ENCODE measurements around the gene SGCG.
A peak's percentile ranks its signal among the peaks of the same experiment; 100 is the strongest.
"Not testable (repeated sequence)": the region's sequence is repeated elsewhere in the genome, so short reads cannot be mapped to it uniquely, and the experiment has no call there.

SGCG gene, protein sequence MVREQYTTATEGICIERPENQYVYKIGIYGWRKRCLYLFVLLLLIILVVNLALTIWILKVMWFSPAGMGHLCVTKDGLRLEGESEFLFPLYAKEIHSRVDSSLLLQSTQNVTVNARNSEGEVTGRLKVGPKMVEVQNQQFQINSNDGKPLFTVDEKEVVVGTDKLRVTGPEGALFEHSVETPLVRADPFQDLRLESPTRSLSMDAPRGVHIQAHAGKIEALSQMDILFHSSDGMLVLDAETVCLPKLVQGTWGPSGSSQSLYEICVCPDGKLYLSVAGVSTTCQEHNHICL

DNA sequence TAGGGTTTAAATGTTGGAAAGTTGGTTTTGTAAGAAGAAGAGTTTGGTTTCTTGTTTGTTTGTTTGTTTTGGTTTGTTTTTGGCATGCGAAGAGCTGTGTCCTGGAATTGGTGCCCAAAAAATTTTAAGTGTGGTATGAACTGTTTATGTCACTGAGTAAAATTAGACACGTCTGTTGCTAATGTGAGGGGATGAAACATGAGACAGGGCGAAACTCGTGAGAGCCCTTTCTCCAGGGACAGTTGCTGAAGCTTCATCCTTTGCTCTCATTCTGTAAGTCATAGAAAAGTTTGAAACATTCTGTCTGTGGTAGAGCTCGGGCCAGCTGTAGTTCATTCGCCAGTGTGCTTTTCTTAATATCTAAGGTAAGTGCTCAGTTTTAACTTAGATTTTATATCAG lies at the start of gene SGCG:
SGCG (plus strand) TSS at position 269 of the 400 bp plus-strand sequence. CDS start 22,716 bp downstream, outside the sequence.
- no peak for DNase-seq (ENCODE audit: low read depth in 2 of 2)

GRCh38 chr13:23134542-23134941 lies 46.2 kb upstream of the SGCG start:
- no peak for DNase-seq (ENCODE audit: low read depth in 2 of 2)

DNA sequence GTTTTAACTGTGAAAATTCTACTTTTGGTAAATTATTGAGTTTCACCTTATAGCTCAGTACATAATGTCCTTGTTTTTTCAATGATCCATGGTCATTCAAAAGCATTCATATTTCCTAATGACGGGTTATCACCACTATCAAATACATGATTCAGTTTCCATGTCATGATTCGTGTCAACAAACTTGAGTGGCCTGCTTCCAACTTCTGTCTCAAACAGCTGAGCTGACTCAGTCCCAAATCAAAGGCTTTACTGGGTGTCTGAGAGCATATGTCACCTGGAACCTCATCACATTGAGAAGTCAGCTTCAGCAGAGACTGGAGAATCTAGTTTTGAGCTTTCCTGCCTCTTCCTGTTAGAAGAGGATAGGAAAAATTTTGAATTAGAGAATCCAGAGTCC lies 40.3 kb upstream of the SGCG start:
- DNase-seq (ENCODE audit: low read depth in 2 of 2), result no peak

GRCh38 chr13:23141964-23142363 lies 38.8 kb upstream of the SGCG start:
- DNase-seq (ENCODE audit: low read depth in 2 of 2), result no peak

GRCh38 chr13:23142607-23143006 lies 38.2 kb upstream of the SGCG start:
- DNase-seq (ENCODE audit: low read depth in 2 of 2), result not testable (repeated sequence)

DNA sequence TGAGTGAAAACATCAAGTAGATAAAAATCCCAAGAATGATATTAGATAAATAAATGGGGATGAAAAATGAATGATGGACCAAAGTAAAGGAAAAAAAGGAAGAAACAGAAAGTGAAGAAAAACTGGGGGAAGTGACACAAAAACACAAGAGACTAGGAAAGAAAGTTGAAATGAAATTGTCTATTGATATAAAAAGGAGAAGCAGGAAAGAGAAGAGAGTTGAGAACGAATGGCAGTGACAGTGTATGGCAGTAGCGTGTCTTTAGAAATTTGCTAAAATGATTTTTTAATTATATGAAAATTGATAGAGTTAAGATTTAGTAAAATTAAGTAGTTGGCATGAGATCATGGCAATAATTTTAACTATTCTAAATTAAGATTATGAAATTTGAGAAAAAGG lies 36.3 kb upstream of the SGCG start:
- no peak for DNase-seq (ENCODE audit: low read depth in 2 of 2)

GRCh38 chr13:23146006-23146405 lies 34.8 kb upstream of the SGCG start:
- DNase-seq (ENCODE audit: low read depth in 2 of 2), result no peak

DNA sequence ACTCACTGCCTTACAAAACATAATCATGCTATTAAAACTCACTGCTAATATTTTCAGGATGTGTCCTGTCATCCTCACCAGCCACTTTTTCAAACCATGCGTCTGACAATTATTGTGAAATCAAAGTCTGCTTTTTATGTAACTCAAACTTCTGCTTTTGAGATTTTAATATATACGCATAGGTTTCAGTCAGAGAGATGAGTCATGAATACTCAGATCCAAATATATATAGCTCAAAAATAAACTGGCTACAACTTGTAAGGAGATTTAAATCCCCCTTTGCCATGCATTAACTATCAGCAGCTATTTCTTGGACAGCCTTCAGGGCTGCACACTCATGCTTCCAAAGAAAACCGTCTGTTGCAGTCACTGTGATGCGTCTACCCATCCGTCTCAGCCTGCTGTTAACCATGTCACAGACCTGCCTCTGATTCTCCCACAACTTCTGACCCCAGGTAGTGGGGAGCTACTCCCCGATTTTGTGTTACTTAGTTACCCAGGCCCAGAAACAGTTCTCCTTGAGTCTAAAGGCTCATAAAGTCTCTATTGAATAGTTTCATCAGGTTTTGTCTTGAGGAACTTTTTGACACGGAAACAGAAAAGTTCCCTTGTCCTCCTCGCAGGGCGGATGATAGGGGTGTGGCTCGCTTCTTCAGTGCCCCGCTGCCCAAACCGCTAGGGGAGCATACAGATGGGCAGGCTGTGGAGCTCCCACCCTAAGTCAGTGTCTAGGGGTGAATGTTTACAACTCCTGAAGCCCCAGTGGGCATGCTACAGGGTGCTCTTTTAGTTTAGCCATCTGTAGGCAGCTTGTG lies 33.8 kb upstream of the SGCG start:
- DNase-seq (ENCODE audit: low read depth in 2 of 2), result no peak

DNA sequence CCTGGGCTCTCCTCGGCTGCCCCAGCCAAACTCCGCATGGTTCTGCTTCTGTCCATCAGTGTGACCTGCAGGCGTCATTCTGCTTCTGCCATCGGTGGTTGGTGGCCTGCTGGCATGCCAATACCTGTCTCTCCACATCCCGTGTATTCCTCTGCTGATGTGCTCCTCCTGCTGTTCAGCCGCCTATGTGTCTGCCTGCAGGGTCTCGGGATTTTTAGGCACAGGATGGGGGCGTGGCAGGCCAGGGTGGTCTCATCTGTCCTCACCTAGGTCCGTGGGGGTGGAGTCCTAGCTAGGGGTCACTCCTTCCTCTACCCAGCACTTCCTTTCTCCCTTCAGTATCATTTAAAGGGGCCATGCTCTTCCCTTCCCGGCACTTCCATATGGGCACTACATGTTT lies 33.0 kb upstream of the SGCG start:
- DNase-seq (ENCODE audit: low read depth in 2 of 2), result no peak

DNA sequence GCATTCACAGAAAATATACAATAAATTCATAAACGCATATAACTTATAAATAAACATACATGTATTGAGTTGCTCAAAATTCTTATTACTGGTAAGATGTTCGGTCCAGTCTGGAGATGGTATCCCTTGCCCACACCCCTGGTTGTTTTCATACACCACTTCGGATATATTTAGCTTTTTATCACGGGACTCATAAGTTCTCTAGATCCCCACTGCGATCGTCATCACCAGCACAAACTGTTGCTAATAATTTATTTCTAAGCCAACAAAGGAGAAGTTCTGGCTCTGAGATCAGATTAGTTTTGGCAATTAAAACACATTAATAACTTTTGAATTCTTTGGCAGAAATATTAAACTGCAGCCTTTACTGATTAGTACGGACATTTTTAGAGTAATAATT lies 23.0 kb upstream of the SGCG start:
- DNase-seq (ENCODE audit: low read depth in 2 of 2), result no peak

GRCh38 chr13:23159205-23159759 lies 21.5 kb upstream of the SGCG start:
- DNase-seq (ENCODE audit: low read depth in 2 of 2), result peak in 1 of 2 donors; percentile 13

GRCh38 chr13:23159760-23160637 lies 20.8 kb upstream of the SGCG start:
- DNase-seq (ENCODE audit: low read depth in 2 of 2), result no peak

GRCh38 chr13:23160638-23161480 lies 19.9 kb upstream of the SGCG start:
- no peak for DNase-seq (ENCODE audit: low read depth in 2 of 2)

- no peak for DNase-seq (ENCODE audit: low read depth in 2 of 2)
Measured at GRCh38 chr13:23161481-23161825, 19.3 kb upstream of the SGCG start.

DNA sequence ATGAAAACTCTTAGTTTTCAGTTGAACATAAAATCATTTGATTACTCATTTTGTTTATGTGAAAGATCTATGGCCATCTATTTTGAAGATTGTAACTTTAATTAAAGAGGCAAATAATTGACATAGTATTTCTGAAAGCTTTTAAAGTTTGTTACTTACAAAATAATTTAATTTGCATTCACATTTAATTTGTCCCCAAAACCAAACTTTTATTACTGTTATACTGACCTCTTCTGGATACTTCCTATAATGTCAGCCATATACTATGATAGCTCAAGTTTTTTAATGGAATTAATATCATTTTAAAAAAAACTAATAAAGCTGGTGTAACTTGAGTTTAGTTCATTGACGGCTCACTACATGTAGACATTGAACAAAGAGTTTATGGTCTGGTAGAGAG lies 4.9 kb upstream of the SGCG start:
- no peak for DNase-seq (ENCODE audit: low read depth in 2 of 2)

GRCh38 chr13:23182142-23182541 lies 1.4 kb downstream of the SGCG start:
- no peak for DNase-seq (ENCODE audit: low read depth in 2 of 2)

GRCh38 chr13:23183292-23183691 lies 2.5 kb downstream of the SGCG start:
- DNase-seq (ENCODE audit: low read depth in 2 of 2), result no peak

GRCh38 chr13:23185542-23185941 lies 4.8 kb downstream of the SGCG start:
- no peak for DNase-seq (ENCODE audit: low read depth in 2 of 2)

GRCh38 chr13:23201870-23202269 lies 21.1 kb downstream of the SGCG start:
- DNase-seq (ENCODE audit: low read depth in 2 of 2), result no peak

- DNase-seq (ENCODE audit: low read depth in 2 of 2), result no peak
Measured at GRCh38 chr13:23202383-23202782, 21.6 kb downstream of the SGCG start.

GRCh38 chr13:23203516-23203915 lies 22.7 kb downstream of the SGCG start:
- no peak for DNase-seq (ENCODE audit: low read depth in 2 of 2)

Measured in stimulated activated CD8-positive, alpha-beta memory T cell treated with anti-CD3 and anti-CD28 coated beads, Interleukin-2, amount 100 ng/mL, for 48 hours (primary cell).